ENCODE data around the gene LRRC61. TPM values are rescaled to one million over a fixed set of nuclear protein-coding genes. Genes with fewer than 3 reads are reported as not detected.

LRRC61 gene
- total RNA-seq, 1 donor from 2014 or later, result 14.0 TPM

- no peak for DNase-seq (ENCODE audit: low spot score)
- ATAC-seq, result peak; percentile 68
Measured at GRCh38 chr7:150329331-150330120, 6.4 kb downstream of the LRRC61 start.

GRCh38 chr7:150330211-150330885 is 7.2 kb downstream of the LRRC61 start:
- DNase-seq (ENCODE audit: low spot score) (no peak), ATAC-seq (no peak)

- no peak for ATAC-seq
- DNase-seq (ENCODE audit: low spot score), result no peak
Measured at GRCh38 chr7:150332852-150333635, 9.9 kb downstream of the LRRC61 start.

- no peak for DNase-seq (ENCODE audit: low spot score)
- no peak for ATAC-seq
Measured at GRCh38 chr7:150333659-150334058, 10.5 kb downstream of the LRRC61 start.

- DNase-seq (ENCODE audit: low spot score), result no peak
- ATAC-seq, result no peak
Measured at GRCh38 chr7:150334108-150334507, 11.0 kb downstream of the LRRC61 start.

- peak; percentile 40 for ATAC-seq
- DNase-seq (ENCODE audit: low spot score), result no peak
Measured at GRCh38 chr7:150335108-150335773, 12.1 kb downstream of the LRRC61 start.

- ATAC-seq (peak; percentile 55), DNase-seq (ENCODE audit: low spot score) (peak; percentile 84)
Measured at GRCh38 chr7:150335774-150336112, 12.6 kb downstream of the LRRC61 start.

- DNase-seq (ENCODE audit: low spot score) (no peak), ATAC-seq (peak; percentile 4)
Measured at GRCh38 chr7:150336746-150337145, 13.6 kb downstream of the LRRC61 start.

GRCh38 chr7:150337179-150337578 is 14.0 kb downstream of the LRRC61 start:
- DNase-seq (ENCODE audit: low spot score), result peak; percentile 82
- peak; percentile 52 for ATAC-seq

GRCh38 chr7:150337659-150338081 is 14.5 kb downstream of the LRRC61 start:
- no peak for ATAC-seq
- DNase-seq (ENCODE audit: low spot score), result no peak

GRCh38 chr7:150338166-150338829 is 15.1 kb downstream of the LRRC61 start:
- ATAC-seq (no peak), DNase-seq (ENCODE audit: low spot score) (no peak)

GRCh38 chr7:150339409-150339809 is 16.3 kb downstream of the LRRC61 start:
- DNase-seq (ENCODE audit: low spot score) (no peak), ATAC-seq (no peak)

GRCh38 chr7:150340024-150340749 is 17.0 kb downstream of the LRRC61 start:
- DNase-seq (ENCODE audit: low spot score), result peak; percentile 85

GRCh38 chr7:150340875-150341262 is 17.7 kb downstream of the LRRC61 start:
- DNase-seq (ENCODE audit: low spot score), result no peak
- ATAC-seq, result no peak

More at GRCh38 chr7:150340024-150340749, 17.0 kb downstream of the LRRC61 start:
- peak; percentile 50 for ATAC-seq

GRCh38 chr7:150341263-150342120 is 18.3 kb downstream of the LRRC61 start, which contains the start of gene RARRES2:
RARRES2 (minus strand) TSS chr7:150341629; CDS start chr7:150340609, 1,020 bp downstream.
- DNase-seq (ENCODE audit: low spot score) (peak; percentile 90), ATAC-seq (peak; percentile 68)

- no peak for DNase-seq (ENCODE audit: low spot score)
- ATAC-seq, result no peak
Measured at GRCh38 chr7:150342121-150342408, 18.9 kb downstream of the LRRC61 start.

GRCh38 chr7:150343225-150343624 is 20.1 kb downstream of the LRRC61 start:
- DNase-seq (ENCODE audit: low spot score) (no peak), ATAC-seq (peak; percentile 20)

- no peak for ATAC-seq
- no peak for DNase-seq (ENCODE audit: low spot score)
Measured at GRCh38 chr7:150344299-150344698, 21.1 kb downstream of the LRRC61 start.

- DNase-seq (ENCODE audit: low spot score) (no peak), ATAC-seq (no peak)
Measured at GRCh38 chr7:150345012-150345411, 21.9 kb downstream of the LRRC61 start.

Data from left lobe of liver (tissue), 2 donors.